CD4-positive, alpha-beta T cell treated with Interleukin-17A for 1 hour (primary cell): ENCODE results near the gene BNIP3.

Experiments used
- DNase-seq: peaks from one replicate; pipeline ENCODE4 v3.0.0-alpha.2; 2020

BNIP3 gene

DNA sequence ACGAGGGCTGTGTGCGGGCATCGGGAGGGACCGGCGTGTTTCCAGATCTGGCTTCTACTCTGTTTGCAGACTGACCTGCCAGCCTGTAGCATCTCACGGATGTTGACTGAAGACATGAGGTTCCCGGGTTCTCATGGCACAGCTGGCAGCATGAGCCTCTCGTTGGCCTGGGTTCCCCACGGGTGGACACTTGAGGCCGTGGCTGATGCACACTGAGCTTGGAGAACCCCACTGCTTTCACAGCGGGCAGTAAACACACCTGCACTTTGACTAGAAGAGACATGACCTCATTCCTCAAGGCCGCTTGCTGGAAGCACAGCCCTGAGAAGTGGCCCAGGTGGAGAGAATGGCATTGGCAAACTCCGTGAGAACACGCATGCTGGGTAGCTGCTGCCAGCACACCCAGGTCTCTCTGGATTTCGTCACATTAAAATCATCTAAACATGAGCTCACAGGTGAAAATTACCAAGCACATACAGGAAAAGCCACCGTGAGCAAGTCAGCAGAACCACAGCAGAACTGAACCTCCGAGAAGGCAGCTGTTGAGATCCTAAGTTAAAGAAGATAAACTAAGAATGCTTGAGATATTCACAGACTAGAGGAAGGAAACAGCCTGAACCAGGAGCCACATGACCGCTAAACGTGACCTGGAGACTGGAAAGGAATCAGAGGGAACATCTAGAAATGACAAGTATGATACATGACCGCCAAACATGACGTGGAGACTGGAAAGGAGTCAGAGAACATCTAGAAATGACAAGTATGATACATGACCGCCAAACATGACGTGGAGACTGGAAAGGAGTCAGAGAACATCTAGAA is 32.5 kb downstream of the BNIP3 start:
- no peak for DNase-seq

DNA sequence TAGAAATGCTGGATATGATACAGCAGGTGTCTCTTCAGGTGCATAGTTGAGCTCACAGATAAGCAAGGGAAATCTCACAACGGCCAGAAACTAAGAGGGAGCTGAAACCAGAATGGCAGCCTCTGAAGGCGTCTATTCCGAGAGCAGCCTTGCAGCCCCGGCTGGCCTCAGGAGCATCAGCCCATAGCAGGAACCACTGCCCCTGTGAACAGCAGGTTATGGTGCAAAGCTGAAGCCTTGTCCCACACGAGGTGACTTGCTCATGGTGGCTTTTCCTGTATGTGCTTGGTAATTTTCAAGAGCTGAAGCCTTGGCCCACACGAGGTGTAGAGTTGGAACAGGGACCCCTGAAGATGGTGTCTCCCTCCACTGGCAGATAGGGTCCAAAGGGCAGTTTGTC is 33.2 kb downstream of the BNIP3 start:
- DNase-seq = no peak

DNA sequence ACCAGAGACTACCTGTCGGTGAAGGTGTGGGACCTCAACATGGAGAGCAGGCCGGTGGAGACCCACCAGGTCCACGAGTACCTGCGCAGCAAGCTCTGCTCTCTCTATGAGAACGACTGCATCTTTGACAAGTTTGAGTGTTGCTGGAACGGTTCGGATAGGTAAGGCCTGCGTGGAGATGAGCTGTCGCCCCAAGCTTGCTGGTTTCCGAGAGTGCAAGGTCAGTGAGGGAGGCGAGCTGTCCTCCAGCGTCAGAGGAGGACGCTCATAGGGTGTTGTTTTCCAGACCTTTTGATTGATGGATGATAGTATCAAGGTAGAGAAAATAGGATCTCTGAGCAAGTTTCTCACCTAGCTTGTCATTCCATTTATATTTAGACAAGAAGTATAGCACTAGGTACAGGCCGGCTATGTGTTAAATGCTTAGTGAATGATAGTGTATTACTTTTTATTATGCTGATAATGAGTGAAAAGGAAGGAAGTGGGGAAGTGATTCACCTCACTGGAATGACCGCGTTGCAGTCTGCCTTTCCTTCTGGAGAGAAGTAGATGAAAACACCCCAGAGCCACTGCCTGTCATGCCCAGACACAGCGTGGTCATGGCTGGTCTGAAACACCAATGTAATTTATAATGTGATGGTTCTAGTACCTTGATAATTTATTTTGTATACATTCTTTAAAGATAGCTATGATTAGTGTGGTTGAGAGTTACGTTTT is 33.9 kb downstream of the BNIP3 start:
- no peak for DNase-seq

DNA sequence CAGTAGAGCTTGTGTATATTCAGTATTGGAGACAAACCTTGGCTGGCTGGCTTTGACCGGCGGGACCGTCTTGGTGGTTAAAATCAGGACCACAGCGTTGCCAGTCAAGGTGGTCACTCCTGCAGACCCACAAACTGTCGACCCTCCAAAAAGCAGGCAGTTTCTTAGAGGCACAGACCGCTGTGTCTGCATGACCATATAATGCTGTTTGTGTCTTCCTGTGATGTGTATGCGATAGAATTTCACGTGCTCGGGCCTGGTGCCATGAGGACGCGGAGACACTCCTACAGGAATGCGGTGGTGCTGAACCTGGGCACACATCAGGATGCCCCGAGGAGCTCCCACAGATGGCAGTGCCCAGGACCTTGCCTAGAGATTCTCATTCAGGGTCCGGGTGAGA is 34.8 kb downstream of the BNIP3 start:
- no peak for DNase-seq

DNA sequence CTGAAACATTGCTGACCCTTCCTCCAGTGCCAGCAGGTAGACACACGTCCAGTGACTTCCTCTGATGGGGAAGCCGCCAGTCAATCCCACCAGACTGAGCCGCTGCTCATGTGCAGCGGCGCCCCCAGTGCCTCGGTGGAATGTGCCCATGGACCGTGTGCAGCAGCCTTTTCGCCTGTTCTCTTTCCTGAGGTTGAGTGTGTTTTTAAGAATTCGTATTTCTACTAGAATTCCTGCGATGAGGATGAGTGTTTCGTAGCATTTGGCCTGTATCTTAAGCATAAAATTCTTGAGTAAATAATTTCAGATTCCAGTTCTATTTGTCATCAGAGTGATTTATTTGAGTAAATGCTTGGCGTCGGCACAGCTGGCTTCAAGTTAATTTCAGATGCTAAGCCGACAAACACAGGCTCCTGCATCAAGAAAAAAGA is 35.4 kb downstream of the BNIP3 start:
- DNase-seq = no peak

DNA sequence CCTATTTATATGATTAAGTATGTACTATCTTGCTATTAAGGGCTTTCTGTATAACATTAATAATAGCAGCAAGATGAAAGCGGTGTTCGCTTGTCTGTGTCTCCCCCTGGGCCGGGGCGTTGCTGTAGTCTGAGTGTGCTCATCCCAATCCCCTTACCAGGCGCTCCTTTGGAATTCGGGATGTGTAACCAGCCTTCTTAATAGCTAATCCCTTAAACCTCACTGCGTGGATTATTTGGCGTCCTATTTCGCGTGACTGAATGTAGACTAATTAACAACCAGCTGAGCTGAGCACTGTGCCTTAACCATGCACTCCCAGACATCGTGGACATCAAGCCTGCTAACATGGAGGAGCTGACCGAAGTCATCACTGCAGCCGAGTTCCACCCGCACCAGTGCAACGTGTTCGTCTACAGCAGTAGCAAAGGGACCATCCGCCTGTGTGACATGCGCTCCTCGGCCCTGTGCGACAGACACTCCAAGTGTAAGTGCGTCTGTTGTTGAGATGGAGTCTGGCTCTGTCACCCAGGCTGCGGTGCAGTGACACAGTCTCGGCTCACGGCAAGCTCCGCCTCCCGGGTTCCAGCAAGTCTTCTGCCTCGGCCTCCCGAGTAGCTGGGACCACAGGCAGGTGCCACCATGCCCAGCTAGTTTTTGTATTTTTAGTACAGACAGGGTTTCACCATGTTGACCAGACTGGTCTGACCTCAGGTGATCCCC is 36.6 kb downstream of the BNIP3 start:
- DNase-seq = no peak

DNA sequence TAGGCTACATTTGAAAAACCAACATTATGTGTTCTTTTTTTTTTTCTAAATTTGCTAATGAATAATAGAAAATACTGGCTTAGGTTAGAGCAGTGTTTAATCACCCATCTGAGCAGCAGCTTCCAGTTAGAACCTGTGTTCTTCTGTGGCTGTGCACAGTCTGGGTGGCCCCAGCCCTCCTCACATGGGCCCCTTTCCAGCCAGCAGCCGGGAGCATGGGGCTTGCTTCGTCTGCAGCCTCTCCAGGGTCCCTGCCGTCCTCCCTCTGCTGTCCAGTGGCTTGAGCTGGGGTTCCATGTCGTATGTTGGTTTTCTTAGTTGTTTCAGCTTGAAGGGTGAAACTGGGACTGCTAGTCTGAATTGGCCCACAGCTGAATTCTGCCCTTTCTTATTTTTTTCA is 37.3 kb downstream of the BNIP3 start:
- no peak for DNase-seq

DNA sequence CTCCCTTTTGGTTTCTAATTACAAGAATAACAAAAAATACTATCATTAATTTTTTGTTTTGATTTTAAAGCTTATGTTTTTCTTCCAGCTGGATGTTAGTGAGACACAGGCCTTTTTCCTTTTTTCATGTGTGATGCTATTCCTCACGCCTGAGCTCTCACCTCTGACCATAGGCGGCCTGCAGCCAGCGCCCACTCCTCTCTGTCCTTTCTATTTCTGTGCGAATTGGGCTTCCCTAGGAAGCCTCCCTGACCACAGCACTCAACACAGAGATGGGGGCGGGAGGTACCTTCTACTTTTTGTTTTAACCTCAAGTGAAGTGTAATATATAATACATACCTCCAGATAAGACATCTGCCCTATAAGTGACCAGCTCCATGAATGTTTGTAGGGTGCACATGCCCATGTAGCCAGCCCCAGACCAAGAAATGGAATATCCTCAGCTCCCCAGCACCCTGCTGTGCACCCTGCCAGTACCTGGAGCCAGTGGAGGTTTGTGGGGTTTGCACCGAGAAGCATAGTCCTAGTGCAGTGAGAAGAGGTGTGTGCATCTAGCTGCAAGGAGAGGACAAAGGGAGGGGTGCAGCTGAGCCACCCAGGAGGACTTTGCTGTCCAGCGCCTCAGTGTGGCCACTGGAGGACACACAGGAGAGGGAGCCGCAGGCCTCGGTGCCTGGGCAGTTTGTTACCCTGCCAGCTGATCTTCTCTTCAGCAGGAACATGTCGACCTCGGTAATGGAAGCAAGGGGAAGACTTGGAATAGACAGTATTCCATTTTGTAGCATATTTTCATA is 38.5 kb downstream of the BNIP3 start:
- DNase-seq = peak; percentile 12

DNA sequence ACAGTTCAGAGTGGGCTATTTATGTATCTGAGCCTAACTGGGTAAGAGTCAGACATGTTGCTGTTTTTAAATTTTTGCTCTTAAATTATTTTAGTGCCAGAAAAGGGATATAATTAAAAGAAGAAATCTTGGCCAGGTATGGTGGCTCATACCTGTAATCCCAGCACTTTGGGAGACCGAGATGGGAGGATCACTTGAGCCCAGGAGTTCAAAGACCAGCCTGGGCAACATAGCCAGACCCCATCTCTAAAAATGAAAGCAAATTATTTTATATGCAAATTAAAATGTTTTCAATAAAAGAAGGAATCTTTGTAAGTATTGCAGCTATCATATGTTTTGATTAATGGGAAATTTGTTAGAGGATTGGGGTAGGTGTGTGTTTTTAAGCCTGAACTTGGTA is 39.3 kb downstream of the BNIP3 start:
- no peak for DNase-seq

DNA sequence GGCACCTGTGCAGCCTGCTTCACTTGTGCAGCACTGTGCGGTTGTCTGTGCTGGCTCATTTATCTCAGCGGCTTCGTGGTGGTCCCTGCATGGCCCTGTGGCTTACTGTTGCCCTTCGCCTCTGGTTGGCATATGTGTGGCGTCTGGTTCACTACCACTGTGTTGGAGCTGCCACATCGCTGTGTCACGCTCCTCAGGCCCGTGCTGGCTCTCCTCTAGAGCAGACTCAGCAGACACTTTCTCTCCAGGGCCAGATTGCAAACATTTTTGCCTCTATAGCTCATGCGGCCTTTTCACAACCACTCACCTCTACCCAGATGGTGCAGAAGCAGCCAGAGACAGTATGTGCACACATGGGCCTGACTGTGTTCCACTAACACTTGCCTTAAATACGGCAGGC is 43.0 kb downstream of the BNIP3 start:
- DNase-seq = no peak

DNA sequence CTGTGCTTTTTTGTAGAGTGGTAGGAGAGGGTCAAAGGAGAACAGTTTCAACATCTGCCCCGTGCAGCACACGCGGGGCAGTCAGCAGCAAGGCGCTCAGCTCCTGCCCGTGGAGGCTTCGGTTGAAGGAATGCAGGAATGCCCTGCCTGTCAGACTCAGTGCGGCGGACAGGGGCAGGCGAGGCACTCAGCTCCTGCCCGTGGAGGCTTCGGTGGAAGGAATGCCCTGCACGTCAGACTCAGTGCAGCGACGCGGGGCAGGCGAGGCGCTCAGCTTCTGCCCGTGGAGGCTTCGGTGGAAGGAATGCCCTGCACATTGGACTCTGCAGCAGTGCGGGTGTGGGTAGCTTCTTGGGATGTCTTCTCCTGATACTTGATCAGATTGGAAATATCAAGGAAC is 43.9 kb downstream of the BNIP3 start:
- no peak for DNase-seq

DNA sequence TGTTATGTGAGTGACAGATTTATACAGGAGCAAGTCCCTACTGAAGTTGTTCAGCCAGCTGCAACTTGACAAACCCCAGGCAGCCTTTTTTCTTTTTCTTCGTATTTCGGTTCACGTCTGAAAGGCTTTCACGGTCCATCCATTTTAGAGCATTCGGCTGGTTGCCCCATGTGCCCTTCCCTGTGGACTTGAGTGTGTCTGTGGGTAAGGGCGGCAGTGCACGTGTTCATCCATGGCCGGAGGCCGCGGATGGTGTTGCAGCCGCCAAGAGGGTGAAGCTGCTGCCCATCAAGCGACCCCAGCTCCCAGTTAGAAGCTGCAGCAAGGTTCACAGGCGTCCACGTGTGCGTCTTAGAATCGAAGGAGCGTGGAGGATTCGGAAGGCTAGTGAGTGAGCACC is 45.0 kb downstream of the BNIP3 start:
- DNase-seq = no peak

DNA sequence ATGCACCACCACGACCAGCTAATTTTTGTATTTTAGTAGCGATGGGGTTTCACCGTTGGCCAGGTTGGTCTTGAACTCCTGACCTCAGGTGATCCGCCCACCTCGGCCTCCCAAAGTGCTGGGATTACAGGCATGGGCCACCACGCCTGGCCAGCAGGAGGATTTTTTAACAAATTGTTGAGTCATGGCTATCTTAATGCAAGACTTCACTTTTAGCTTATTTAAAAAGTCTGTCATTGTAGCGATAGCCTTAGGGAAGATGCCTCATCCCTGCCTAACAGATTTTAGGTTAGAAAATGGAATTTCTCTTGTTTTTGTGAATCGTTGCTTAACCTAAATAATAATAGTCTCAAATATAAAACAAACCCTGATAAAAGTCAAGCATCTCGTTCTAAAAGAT is 45.4 kb downstream of the BNIP3 start:
- no peak for DNase-seq

DNA sequence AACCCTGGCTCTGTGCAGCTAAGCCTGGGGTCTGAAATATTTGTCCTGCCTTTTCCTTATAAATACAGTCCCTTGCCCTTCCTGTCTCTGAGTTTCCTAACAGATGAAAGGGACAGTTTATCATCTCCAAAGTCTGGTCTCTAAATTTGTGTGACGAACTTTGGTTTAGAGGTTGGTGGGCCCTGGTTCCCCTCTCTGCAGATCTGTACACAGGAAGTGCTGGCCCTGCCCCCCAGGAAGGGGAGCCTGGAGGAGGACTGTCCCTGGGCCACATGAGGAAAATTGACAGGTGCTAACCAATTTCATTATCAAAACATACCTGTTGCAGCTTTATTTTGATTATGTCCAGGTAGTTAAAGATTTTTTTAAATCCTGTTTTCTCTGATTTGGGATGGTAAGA is 46.5 kb downstream of the BNIP3 start:
- no peak for DNase-seq

DNA sequence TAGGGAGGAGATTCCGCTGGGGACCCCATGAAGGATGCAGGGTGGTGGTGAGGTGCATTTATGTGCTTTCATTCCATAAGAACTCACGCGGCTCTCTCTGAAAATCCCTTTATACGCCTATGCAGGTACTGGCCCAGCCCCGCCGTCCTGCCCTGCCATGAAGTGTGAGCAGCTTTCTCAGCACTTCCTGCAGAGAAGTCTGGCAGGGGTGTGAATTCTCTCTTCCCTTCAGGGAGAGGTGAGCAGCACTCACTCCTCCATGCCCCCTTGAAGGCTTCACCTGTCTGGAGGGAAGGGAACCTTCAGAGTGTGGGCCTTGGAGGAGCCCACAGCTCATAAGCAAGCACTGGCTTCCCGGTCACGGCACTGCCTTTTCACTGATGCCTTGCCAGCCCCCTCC is 47.0 kb downstream of the BNIP3 start:
- no peak for DNase-seq

DNA sequence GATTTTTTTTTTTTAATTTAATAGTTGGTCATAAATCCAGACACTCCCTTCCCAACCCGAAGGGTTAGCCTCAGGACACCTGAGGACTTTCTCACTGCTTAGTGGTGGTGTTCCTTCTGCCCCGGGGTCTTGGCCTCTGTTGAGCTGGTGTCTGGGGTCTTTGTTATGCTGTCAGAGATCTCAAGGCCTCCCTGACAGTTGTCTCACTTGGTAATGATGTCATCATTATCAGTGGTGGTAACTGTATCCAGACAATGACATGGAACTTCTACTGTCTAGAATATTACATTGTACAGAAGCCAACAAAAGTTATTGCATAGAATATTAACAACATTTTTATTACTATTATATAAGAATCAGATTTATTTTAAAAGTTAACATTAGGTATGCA is 48.0 kb downstream of the BNIP3 start:
- DNase-seq = no peak

DNA sequence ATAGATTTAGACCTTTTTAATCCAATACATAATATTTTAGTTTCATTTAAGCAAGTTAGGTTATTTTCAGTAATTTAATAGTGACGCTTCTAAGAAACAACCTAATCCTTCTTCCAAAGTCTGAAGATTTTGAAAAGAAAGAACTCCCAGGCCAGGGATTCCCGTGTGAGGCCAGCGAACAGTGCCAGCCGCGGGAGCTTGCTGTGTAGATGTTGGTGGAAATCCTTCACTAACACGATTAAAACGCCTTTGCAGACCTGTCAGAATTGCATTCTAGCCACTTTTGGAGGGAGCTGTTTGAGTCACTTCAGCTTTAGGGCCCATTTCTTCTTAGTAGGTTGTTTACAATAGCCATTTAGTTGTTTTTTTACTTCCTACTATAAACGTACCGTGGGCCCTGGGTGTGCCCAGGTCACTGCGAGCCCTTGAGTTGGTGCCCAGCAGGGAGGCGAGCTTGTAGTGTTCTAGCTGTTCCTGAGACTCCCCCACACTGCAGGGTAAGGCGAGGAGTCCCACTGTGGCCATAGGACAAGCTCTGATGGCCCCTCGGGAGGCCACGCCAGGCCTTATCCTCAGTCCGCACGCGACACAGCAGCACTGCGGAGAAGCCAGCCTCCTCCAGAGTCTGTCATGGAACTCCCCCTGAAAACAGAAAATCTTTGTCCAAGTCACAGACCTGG is 48.6 kb downstream of the BNIP3 start:
- DNase-seq = no peak

DNA sequence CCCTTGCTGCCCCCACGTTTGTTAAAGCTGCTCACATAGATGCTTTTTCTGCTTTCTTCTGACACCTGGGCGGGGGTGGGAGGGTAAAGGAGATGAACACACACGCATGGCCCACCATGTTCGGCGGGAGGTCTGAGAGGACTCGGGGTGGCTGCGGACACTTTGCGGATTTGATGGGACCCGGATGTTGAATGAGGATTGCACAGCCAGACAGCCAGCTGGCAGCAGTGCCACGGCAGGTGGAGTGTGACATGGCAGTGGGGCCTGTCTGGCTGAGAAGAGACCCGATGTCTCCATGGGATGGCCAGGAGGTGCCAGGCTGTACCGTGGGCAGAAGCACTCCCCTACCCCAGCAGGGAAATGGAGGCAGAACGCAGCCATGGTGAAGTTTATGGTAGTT is 49.7 kb downstream of the BNIP3 start:
- DNase-seq = no peak

DNA sequence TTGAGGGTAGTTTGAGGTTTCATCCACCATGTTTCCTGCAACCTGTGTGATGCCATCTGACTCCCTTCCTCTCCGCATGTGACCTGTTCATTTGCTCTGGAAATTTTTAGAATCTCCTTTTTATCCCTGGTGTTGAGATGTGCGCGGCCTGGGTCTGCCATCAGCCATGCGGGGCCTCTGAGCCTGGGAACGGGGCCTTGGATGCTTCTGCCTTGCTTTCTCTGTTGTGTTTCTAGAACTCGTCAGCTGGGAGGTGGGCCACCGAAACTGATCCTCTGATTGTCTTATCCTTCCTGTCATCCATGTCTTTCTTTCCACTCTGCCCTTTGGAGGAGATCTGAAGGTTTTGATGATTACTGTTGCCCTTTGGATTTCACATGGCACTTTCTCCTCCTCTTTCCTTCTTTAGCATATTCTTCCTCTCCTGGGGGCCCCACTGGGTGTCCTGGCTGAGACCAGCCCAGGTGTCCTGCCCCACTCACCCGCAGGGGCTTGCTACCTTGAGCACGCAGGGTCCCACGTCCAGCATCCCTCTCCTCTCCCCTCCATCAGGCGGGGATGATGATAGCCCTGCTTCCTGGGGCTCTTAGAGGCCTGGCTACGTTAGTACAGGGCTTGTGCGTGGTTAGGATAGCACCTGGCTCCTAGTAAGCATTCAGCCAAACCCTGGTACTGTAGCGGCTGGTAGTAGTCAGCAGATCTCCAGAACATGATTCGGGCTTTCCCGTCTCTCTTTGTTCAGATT is 51.0 kb downstream of the BNIP3 start:
- DNase-seq = no peak

DNA sequence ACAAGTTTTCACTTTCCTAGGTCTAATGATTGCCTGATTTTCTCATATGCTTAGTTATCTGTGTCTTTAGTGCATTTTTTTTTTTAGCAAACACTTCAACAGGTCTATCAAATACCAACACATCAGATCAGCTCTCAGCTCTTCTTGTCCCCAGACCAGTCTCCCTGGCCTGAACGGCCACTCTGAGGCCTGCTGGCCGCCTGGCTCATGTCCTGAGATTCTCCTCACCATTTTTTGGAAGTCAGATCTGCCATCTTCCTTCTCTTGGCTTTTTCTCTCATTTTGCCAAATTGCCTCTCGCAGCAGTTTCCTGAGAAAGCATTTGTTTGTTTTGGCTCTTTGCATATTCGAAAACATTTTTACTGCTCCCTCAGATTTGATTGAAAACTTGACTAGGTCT is 51.6 kb downstream of the BNIP3 start:
- DNase-seq = no peak

DNA sequence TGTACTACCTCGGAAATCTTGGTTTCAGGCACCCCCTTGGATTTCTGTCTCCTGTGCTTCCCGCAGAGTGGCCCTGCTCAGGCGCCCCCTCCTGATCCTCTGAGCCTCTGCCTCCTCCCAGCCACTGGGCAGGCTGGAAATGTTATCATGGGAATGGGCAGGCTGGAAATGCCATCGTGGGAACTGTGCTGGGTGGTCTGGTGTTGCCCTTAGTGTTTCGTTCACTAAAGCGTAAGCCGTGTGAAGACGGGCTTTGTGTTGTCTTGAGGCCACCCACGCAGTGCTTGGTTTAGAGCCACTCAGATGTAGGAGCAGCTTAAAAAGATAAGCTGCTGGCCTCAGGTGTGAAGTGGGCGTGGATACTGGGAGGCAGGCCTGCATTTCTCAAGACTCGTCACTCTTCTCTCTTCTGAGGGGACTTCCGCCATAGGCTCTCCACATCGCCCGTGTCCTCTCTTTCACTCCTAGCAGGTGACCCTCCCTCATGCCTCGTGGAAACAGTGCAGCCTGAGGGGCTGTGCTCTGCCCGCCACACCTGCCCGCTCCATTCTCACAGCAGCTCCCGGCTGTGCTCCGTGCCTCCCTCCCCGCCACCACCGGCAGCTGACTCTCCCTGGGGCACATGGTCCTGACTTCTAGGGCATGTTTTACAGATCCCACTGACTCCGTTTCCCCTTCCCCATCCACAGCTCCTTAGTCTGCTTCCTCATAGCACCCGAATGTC is 52.4 kb downstream of the BNIP3 start:
- no peak for DNase-seq
